RWPE1 (cell line): ENCODE measurements around the gene KRTAP27-1.

ENCODE experiments used
- CTCF ChIA-PET: fragments of 350-600 bp; sonication (Branson Sonifier 250); formaldehyde crosslinking; extraction: SDS; loops from one replicate; lab custom pipeline; 2021; lab: Yijun Ruan, JAX
- POLR2A ChIA-PET: fragments of 400-600 bp; formaldehyde crosslinking; extraction: SDS; loops from one replicate; lab custom pipeline; 2020; ENCODE audit warnings: antibody characterized with exemption; ENCODE audit not compliant: low non-redundant PET; lab: Yijun Ruan, JAX
- DNase-seq: peaks from one replicate; pipeline ENCODE4 v3.0.0; 2012; ENCODE audit warnings: low spot score
- H3K27ac ChIP-seq: fragments of 450-650 bp; 2 replicates; pipeline ENCODE4 v1.5.1; 2017
- CTCF ChIP-seq: fragments of 450-650 bp; conservative IDR thresholded peaks from 2 replicates; pipeline ENCODE4 v1.5.1; 2017; ENCODE audit warnings: low read depth, mild to moderate bottlenecking

KRTAP27-1 gene

GRCh38 chr21:30349572-30349971 is 12.1 kb upstream of the KRTAP27-1 start:
- TF ChIP-seq CTCF = no peak
- DNase-seq = peak; percentile 8
- ChIA-PET POLR2A (no interaction called here), CTCF (interaction anchor here (0.7 to 0.9 kb wide), 2 partner anchors 10 to 84 kb away, joined by 3 to 4 read pairs; no protein-coding TSS in a partner anchor)
- no peak overlapping the region for H3K27ac ChIP-seq

- CTCF ChIA-PET = no interaction called here
- TF ChIP-seq CTCF = no peak
- H3K27ac ChIP-seq = no peak within 1 kb of the TSS
- no peak for DNase-seq
- POLR2A ChIA-PET = no interaction called here
Observed at GRCh38 chr21:30348506-30348905, 11.0 kb upstream of the KRTAP27-1 start, which contains the start of gene KRTAP23-1. Gene KRTAP23-1 (minus strand): TSS chr21:30348606. CDS start chr21:30348606, 0 bp downstream.

- no peak for TF ChIP-seq CTCF
- no peak overlapping the region for H3K27ac ChIP-seq
- POLR2A ChIA-PET = no interaction called here
- CTCF ChIA-PET = no interaction called here
- no peak for DNase-seq
Observed at GRCh38 chr21:30345014-30345413, 7.5 kb upstream of the KRTAP27-1 start.

- ChIA-PET CTCF (interaction anchor here (0.5 to 1.5 kb wide), 9 partner anchors 54 to 1703 kb away, joined by 3 to 12 read pairs (median 3); no protein-coding TSS in a partner anchor), POLR2A (no interaction called here)
- TF ChIP-seq CTCF = peak; percentile 85
- DNase-seq = peak; percentile 56
- no peak overlapping the region for H3K27ac ChIP-seq
Observed at GRCh38 chr21:30340714-30341573, 3.5 kb upstream of the KRTAP27-1 start.

GRCh38 chr21:30338717-30339116 is 1.2 kb upstream of the KRTAP27-1 start:
- DNase-seq = no peak
- no peak overlapping the region for H3K27ac ChIP-seq
- ChIA-PET CTCF (interaction anchor here (0.6 kb wide), 1 partner anchor 95 kb away, joined by 3 read pairs; no protein-coding TSS in a partner anchor), POLR2A (no interaction called here)
- no peak for TF ChIP-seq CTCF

GRCh38 chr21:30337772-30338171 is 278 bp upstream of the KRTAP27-1 start:
- peak; percentile 12 for DNase-seq
- POLR2A ChIA-PET = no interaction called here
- no peak overlapping the region for H3K27ac ChIP-seq
- CTCF ChIA-PET = interaction anchor here (0.5 kb wide), 1 partner anchor 1643 kb away, joined by 4 read pairs; no protein-coding TSS in a partner anchor
- no peak for TF ChIP-seq CTCF
